Measurements from ENCODE around the gene CD19.
"Not testable (repeated sequence)": the region's sequence is repeated elsewhere in the genome, so short reads cannot be mapped to it uniquely, and the experiment has no call there.

Gene CD19

GRCh38 chr16:28937222-28937876 lies 5.6 kb downstream of the CD19 start:
- DNase-seq = no peak

- no peak for DNase-seq
Measured at GRCh38 chr16:28938721-28939120, 7.0 kb downstream of the CD19 start.

- not testable (repeated sequence) for DNase-seq
Measured at GRCh38 chr16:28939825-28940224, 8.1 kb downstream of the CD19 start.

- no peak for DNase-seq
Measured at GRCh38 chr16:28943281-28943680, 11.5 kb downstream of the CD19 start.

GRCh38 chr16:28946681-28947080 lies 14.9 kb downstream of the CD19 start:
- DNase-seq = no peak

GRCh38 chr16:28950648-28951409 lies 19.1 kb downstream of the CD19 start, which contains the start of gene NFATC2IP:
TSS of gene NFATC2IP (plus strand) at chr16:28950937. CDS start at chr16:28951012, 75 bp downstream.
- DNase-seq = peak; percentile 98 to 99

- no peak for DNase-seq
Measured at GRCh38 chr16:28951410-28951943, 19.7 kb downstream of the CD19 start.

- DNase-seq = no peak
Measured at GRCh38 chr16:28958216-28958615, 26.4 kb downstream of the CD19 start.

GRCh38 chr16:28958836-28959235 lies 27.1 kb downstream of the CD19 start:
- no peak for DNase-seq

GRCh38 chr16:28964072-28964471 lies 32.3 kb downstream of the CD19 start:
- DNase-seq = no peak

GRCh38 chr16:28964496-28964895 lies 32.7 kb downstream of the CD19 start:
- no peak for DNase-seq

- no peak for DNase-seq
Measured at GRCh38 chr16:28967156-28967555, 35.4 kb downstream of the CD19 start.

GRCh38 chr16:28969696-28970095 lies 37.9 kb downstream of the CD19 start:
- not testable (repeated sequence) for DNase-seq

- no peak for DNase-seq
Measured at GRCh38 chr16:28974007-28974436, 42.3 kb downstream of the CD19 start.

GRCh38 chr16:28974437-28975157 lies 42.8 kb downstream of the CD19 start, which contains the start of gene SPNS1:
TSS of gene SPNS1 (plus strand) at chr16:28974778. CDS start at chr16:28975152, 374 bp downstream.
- peak in 1 of 2 experiments; percentile 86 for DNase-seq

- no peak for DNase-seq
Measured at GRCh38 chr16:28975158-28975599, 43.4 kb downstream of the CD19 start.

- no peak for DNase-seq
Measured at GRCh38 chr16:28977703-28978662, 46.2 kb downstream of the CD19 start.

- DNase-seq = not testable (repeated sequence)
Measured at GRCh38 chr16:28980330-28980729, 48.6 kb downstream of the CD19 start.

- DNase-seq = no peak
Measured at GRCh38 chr16:28980929-28981328, 49.2 kb downstream of the CD19 start.

- DNase-seq = no peak
Measured at GRCh38 chr16:28981517-28981916, 49.7 kb downstream of the CD19 start.

- DNase-seq = no peak
Measured at GRCh38 chr16:28982418-28982817, 50.6 kb downstream of the CD19 start.

- no peak for DNase-seq
Measured at GRCh38 chr16:28982949-28983348, 51.2 kb downstream of the CD19 start.

Measured in cerebellar nuclear complex (tissue), 1 donor.